Hepatocyte (in vitro differentiated cells): ENCODE data around the gene CHD1.

Source experiments
- CTCF ChIP-seq: fragments of 200-600 bp; sonication (generic); IDR thresholded peaks from 2 replicates; pipeline ENCODE4 v1.5.1; 2016; ENCODE audit warnings: antibody characterized with exemption, mild to moderate bottlenecking; ENCODE audit not compliant: poor library complexity
- EZH2 ChIP-seq: fragments of 200-600 bp; sonication (generic); IDR thresholded peaks from 2 replicates; pipeline ENCODE4 v1.6.1; 2016; ENCODE audit warnings: antibody characterized with exemption, mild to moderate bottlenecking, borderline replicate concordance
- EZH2phosphoT487 ChIP-seq: fragments of 200-600 bp; sonication (generic); IDR thresholded peaks from one replicate; pipeline ENCODE4 v1.6.1; 2018; ENCODE audit warnings: antibody characterized with exemption, mild to moderate bottlenecking, low read depth, moderate library complexity; ENCODE audit not compliant: unreplicated experiment, severe bottlenecking

- TF ChIP-seq CTCF (no peak), EZH2phosphoT487 (no peak), EZH2 (no peak)
These were observed 51.2 kb downstream of the CHD1 start for GRCh38 chr5:98877600-98877999.
